Upper lobe of left lung (tissue), 6 donors: Measurements from ENCODE around the gene HOATZ. TPM values are rescaled to one million over a fixed set of nuclear protein-coding genes. Genes with fewer than 3 reads are reported as not detected.

Experiments used
- ATAC-seq, 2 donors: fragments of 200-7000 bp; cut with Tn5 transposase; one replicate each; pipeline ENCODE4 v1.9.1; 2022; ENCODE audit warnings: mild to moderate bottlenecking in 2 of 2, moderate library complexity in 2 of 2; ENCODE audit not compliant: low FRiP score in 2 of 2
- DNase-seq, 2 donors: peaks; one replicate each; pipeline ENCODE4 v3.0.0-alpha.2; 2019 to 2020
- H3K27ac ChIP-seq, 4 donors: fragments of 200-600 bp; sonication (generic); one replicate each; pipeline ENCODE4 v1.5.1; 2016 to 2019
- H3K27me3 ChIP-seq, 4 donors: fragments of 200-600 bp; sonication (generic); one replicate each; pipeline ENCODE4 v1.5.1; 2017 to 2019
- H3K36me3 ChIP-seq, 4 donors: fragments of 200-600 bp; sonication (generic); one replicate each; pipeline ENCODE4 v1.5.1; 2016 to 2019
- H3K4me1 ChIP-seq, 4 donors: fragments of 200-600 bp; sonication (generic); one replicate each; pipeline ENCODE4 v1.5.1; 2018 to 2019
- H3K4me3 ChIP-seq, 4 donors: fragments of 200-600 bp; sonication (generic); one replicate each; pipeline ENCODE4 v1.5.1; 2017 to 2019; ENCODE audit warnings: mild to moderate bottlenecking in 2 of 4, moderate library complexity in 1 of 4
- H3K9me3 ChIP-seq, 4 donors: fragments of 200-600 bp; sonication (generic); one replicate each; pipeline ENCODE4 v1.5.1; 2018 to 2019
- EP300 ChIP-seq, 4 donors: sonication (generic); formaldehyde crosslinking; IDR thresholded peaks; one replicate each; pipeline ENCODE4 v1.5.1; 2017; ENCODE audit warnings: antibody characterized with exemption in 4 of 4, control low read depth in 2 of 4
- POLR2A ChIP-seq, 4 donors: fragments of 450-650 bp; IDR thresholded peaks; one replicate each; pipeline ENCODE4 v1.5.1; 2016 to 2017; ENCODE audit warnings: antibody characterized with exemption in 4 of 4, mild to moderate bottlenecking in 2 of 4
- POLR2AphosphoS5 ChIP-seq, 2 donors: sonication (generic); formaldehyde crosslinking; IDR thresholded peaks; one replicate each; pipeline ENCODE4 v1.5.1; 2017; ENCODE audit warnings: antibody characterized with exemption in 2 of 2
- WGBS, 2 donors: methylation state at CpG; one replicate each; pipeline ENCODE4 v1.1.5; 2017 to 2018; 5-methylcytosine and 5-hydroxymethylcytosine counted together
- total RNA-seq, 6 donors: library from RNA; depleted of rRNA in 4 of 6; stranded (reverse); fragments of >200 nt in 4 of 6; gene quantifications; one replicate each; pipeline versions ENCODE4 v1.1.0 to v1.2.1, GENCODE V29; 2016 to 2021
- TF ChIP-seq, protein P1 (sequence below), 6 experiments: fragments of 450-650 bp in 4 of 6; fragments of 200-600 bp in 2 of 6; sonication (generic) in 2 of 6; IDR thresholded peaks; one replicate each; pipeline ENCODE4 v1.5.1; 2016 to 2019; ENCODE audit warnings: antibody characterized with exemption in 6 of 6
- donor health status: DM: no; HTN: no; CAD: no; lungs with moderate emphysema.
- donor health status: DM: no; HTN: yes; CAD: no; lungs with severe emphysema.

Gene HOATZ
- total RNA-seq, 6 donors from 2014 or later, result 0.37 to 59.0 (median 8.1) TPM

DNA sequence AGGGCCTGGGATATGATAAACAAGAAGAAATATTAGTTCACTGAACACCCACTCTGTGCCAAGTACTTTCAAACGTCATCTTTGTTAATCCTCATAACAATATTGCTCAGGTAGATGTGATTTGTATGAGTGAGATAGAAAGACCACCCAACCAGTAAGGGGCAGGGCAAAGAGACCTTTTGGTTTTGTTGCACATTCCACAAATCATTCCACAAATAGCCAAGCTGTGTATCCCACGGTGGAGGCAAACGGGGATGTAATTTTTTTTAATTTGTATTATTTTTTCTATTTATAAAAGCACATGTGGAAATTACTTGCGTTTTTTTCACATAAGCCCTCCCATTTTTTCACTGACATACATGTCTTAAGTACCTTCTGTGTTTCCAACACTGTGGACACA, 54.9 kb downstream of the HOATZ start:
- Histone ChIP-seq H3K36me3 (no peaks in the 10 kb centered on the region), H3K27ac (no peak overlapping the region), H3K9me3 (no peaks in the 10 kb centered on the region), H3K4me1 (peaks cover 0 to 9% (median 3%) of the 10 kb centered on the region in 4 donors), H3K27me3 (no peaks in the 10 kb centered on the region), H3K4me3 (no peak overlapping the region)
- TF ChIP-seq, protein P1, sequence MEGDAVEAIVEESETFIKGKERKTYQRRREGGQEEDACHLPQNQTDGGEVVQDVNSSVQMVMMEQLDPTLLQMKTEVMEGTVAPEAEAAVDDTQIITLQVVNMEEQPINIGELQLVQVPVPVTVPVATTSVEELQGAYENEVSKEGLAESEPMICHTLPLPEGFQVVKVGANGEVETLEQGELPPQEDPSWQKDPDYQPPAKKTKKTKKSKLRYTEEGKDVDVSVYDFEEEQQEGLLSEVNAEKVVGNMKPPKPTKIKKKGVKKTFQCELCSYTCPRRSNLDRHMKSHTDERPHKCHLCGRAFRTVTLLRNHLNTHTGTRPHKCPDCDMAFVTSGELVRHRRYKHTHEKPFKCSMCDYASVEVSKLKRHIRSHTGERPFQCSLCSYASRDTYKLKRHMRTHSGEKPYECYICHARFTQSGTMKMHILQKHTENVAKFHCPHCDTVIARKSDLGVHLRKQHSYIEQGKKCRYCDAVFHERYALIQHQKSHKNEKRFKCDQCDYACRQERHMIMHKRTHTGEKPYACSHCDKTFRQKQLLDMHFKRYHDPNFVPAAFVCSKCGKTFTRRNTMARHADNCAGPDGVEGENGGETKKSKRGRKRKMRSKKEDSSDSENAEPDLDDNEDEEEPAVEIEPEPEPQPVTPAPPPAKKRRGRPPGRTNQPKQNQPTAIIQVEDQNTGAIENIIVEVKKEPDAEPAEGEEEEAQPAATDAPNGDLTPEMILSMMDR (IDR thresholded peaks at IDR 0.05), result no peak
- TF ChIP-seq POLR2AphosphoS5 (IDR thresholded peaks at IDR 0.05) (no peak), POLR2A (IDR thresholded peaks at IDR 0.05) (no peak), EP300 (IDR thresholded peaks at IDR 0.05) (no peak)
- no peak for ATAC-seq
- no peak for DNase-seq
- 56 to 71% methylated on average over 4 of the region's 4 CpGs for WGBS, 2 donors

DNA sequence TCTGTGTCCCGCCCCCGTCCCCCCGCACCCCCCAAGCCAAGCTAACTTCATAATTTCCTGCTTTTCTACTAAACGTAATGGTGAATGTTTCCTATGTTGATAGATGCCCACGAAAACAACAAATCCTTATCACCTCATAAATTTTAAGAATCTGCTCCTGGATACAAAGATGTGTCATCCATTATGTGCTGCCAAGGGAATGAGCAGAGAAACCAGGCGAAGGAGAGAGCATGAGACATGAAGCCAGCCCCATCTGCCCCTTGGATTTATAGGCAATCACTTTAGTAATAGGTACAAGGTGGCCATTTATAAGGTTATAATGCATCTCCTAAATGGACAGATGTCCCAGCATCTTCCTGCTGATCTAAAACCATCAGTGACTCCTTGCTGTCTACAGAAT, 56.2 kb downstream of the HOATZ start:
- WGBS, 2 donors, result 62 to 83% methylated on average over 6 of the region's 6 CpGs
- DNase-seq (no peak), ATAC-seq (no peak)
- Histone ChIP-seq H3K4me3 (no peak overlapping the region), H3K36me3 (no peaks in the 10 kb centered on the region), H3K9me3 (no peaks in the 10 kb centered on the region), H3K4me1 (peaks cover 0 to 9% (median 3%) of the 10 kb centered on the region in 4 donors), H3K27me3 (no peaks in the 10 kb centered on the region), H3K27ac (peak overlapping the region in 1 of 4 donors; percentile 4)
- no peak for TF ChIP-seq POLR2A (IDR thresholded peaks at IDR 0.05)

DNA sequence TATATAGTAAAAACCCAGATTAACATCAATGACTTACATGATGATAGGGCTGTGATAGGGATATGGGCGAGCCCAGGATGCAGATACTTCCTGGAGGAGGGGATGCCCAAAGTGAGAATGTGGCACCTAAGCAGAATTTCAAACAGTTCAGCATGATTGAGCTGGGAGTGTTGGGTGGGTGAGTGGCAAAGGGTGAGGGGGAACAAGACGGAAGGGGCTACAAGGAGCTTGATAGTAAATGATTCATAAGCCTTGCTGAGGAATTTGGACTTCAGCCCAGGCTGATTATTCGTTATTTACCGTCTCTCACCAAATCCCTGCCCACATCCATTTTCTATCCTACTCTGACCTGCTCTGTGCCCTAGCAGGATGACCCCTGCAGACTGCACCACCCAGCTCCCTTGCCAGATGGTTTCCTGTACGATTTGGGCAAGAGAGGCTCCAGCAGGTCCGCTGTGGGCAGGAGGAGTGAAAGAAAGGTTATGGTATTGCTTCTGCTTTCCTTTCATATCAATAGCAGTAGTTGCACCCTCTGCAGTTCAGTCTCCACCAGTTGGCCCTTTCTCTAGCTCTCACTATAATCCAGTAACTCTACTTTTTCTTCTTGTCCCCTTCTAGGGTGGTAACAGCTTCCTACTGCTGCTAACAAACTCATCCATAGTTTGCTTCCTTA, 57.4 kb downstream of the HOATZ start:
- no peak overlapping the region for H3K27ac ChIP-seq
- no peak for DNase-seq
- no peaks in the 10 kb centered on the region for H3K27me3 ChIP-seq
- no peaks in the 10 kb centered on the region for H3K9me3 ChIP-seq
- WGBS, 2 donors, result 43 to 54% methylated on average over 6 of the region's 6 CpGs
- no peak overlapping the region for H3K4me3 ChIP-seq
- TF ChIP-seq POLR2AphosphoS5 (IDR thresholded peaks at IDR 0.05), result no peak
- TF ChIP-seq, protein P1 (IDR thresholded peaks at IDR 0.05), result no peak
- TF ChIP-seq POLR2A (IDR thresholded peaks at IDR 0.05), result no peak
- no peak for TF ChIP-seq EP300 (IDR thresholded peaks at IDR 0.05)
- ATAC-seq, result no peak
- peaks cover 0 to 9% (median 3%) of the 10 kb centered on the region in 4 donors for H3K4me1 ChIP-seq
- no peaks in the 10 kb centered on the region for H3K36me3 ChIP-seq

DNA sequence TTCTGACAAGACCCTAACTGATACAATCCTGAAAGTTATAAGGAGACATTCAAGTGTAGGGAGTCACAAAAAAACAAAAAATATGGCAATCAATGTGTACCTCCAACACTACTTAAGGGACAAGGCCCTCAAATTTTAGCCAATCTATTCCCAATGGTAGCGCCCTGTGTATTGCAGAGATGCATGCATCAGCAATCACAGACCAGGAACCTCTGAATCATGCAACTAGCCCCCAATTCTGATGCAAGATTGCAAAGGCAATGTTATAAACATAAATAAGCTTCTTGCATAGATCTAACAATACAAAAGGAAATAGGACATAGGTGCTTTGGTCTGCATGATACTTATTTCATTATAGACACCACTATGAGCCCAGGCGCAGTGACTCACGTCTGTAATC, 58.0 kb downstream of the HOATZ start:
- Histone ChIP-seq H3K27ac (no peak overlapping the region), H3K9me3 (no peaks in the 10 kb centered on the region), H3K4me1 (peaks cover 0 to 9% (median 3%) of the 10 kb centered on the region in 4 donors), H3K4me3 (no peak overlapping the region), H3K36me3 (no peaks in the 10 kb centered on the region), H3K27me3 (no peaks in the 10 kb centered on the region)
- no peak for TF ChIP-seq POLR2A (IDR thresholded peaks at IDR 0.05)
- no peak for TF ChIP-seq POLR2AphosphoS5 (IDR thresholded peaks at IDR 0.05)
- TF ChIP-seq, protein P1 (IDR thresholded peaks at IDR 0.05), result no peak
- TF ChIP-seq EP300 (IDR thresholded peaks at IDR 0.05), result no peak
- DNase-seq (no peak), ATAC-seq (no peak)
- WGBS, 2 donors, result 91 to 94% methylated on average over 3 of the region's 3 CpGs

DNA sequence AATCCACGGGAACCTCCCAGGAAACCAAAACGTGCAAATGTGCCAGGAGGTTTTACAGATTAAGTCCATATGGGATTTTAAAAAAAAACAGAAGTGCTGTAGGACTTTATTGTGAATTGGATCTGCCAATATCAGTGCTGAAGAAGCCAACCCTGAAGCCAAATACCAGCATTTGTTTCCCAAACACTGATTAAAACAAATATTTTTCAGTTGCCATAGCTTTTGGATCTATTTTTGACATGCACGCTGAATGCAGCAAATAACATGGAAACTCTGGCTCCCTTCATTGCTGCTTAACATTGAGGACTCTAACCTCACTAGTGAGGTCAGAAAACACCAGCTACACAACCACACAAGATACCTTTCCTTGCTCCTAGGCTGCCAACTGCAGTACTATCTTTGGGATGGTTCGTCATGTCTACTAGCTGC, 59.3 kb downstream of the HOATZ start:
- peak in 1 of 2 donors; percentile 68 for ATAC-seq
- 57 to 60% methylated on average over 4 of the region's 4 CpGs for WGBS, 2 donors

More for the DNA sequence above, 59.3 kb downstream of the HOATZ start:
- H3K4me1 ChIP-seq, result peaks cover 0 to 9% (median 3%) of the 10 kb centered on the region in 4 donors
- TF ChIP-seq POLR2A (IDR thresholded peaks at IDR 0.05) (no peak), EP300 (IDR thresholded peaks at IDR 0.05) (no peak), POLR2AphosphoS5 (IDR thresholded peaks at IDR 0.05) (no peak)
- no peaks in the 10 kb centered on the region for H3K27me3 ChIP-seq
- DNase-seq, result no peak
- H3K27ac ChIP-seq, result peak overlapping the region in 1 of 4 donors; percentile 42
- H3K4me3 ChIP-seq, result peak overlapping the region in 1 of 4 donors; percentile 23
- no peaks in the 10 kb centered on the region for H3K36me3 ChIP-seq
- no peaks in the 10 kb centered on the region for H3K9me3 ChIP-seq
